ENCODE measurements around the gene GJB3.

- TF ChIP-seq POLR2A (IDR thresholded peaks at IDR 0.05) (no peak), CTCF (IDR thresholded peaks at IDR 0.05) (no peak)
These were observed 486 bp upstream of the GJB3 start for GRCh38 chr1:34780528-34780927.

Measured in vagina (tissue), 2 donors.